Lower leg skin (tissue), 4 donors: ENCODE results near the gene ID2. TPM values are rescaled to one million over a fixed set of nuclear protein-coding genes. Genes with fewer than 3 reads are reported as not detected.

Experiments used
- DNase-seq, 2 donors: peaks; one replicate each; pipeline ENCODE4 v3.0.0-alpha.2; 2019; ENCODE audit warnings: low spot score in 2 of 2
- H3K4me3 ChIP-seq: fragments of 200-600 bp; sonication (generic); 2 replicates; pipeline ENCODE4 v1.5.1; 2017; ENCODE audit warnings: mild to moderate bottlenecking, low read depth; ENCODE audit not compliant: poor library complexity, severe bottlenecking
- CTCF ChIP-seq, 3 donors: fragments of 450-650 bp; IDR thresholded peaks; one replicate each; pipeline ENCODE4 v1.5.1; 2016; ENCODE audit warnings: antibody characterized with exemption in 3 of 3, mild to moderate bottlenecking in 3 of 3, moderate library complexity in 2 of 3
- POLR2A ChIP-seq, 2 donors: fragments of 450-650 bp; IDR thresholded peaks; one replicate each; pipeline ENCODE4 v1.6.1; 2016 to 2017; ENCODE audit warnings: antibody characterized with exemption in 2 of 2, mild to moderate bottlenecking in 1 of 2, moderate library complexity in 1 of 2
- WGBS, 2 donors: methylation state at CpG; one replicate each; pipeline ENCODE4 v1.1.5; 2018; 5-methylcytosine and 5-hydroxymethylcytosine counted together
- intact Hi-C: fragments of 100-400 bp; cut with DNase I; formaldehyde crosslinking; loops from one replicate; pipeline ENCODE4 v1.15.0; 2023; ENCODE audit warnings: low total_unique reads
- total RNA-seq, 4 donors: library from RNA; depleted of rRNA; stranded (reverse); fragments of >200 nt; gene quantifications; one replicate each; pipeline ENCODE4 v1.1.0, GENCODE V29; 2016

ID2 gene
- total RNA-seq, 4 donors from 2014 or later, result 120 to 271 (median 209) TPM

- whole genome bisulfite sequencing, 2 donors, result 92 to 96% methylated on average over 15 of the region's 15 CpGs
- DNase-seq, result no peak
- TF ChIP-seq POLR2A (IDR thresholded peaks at IDR 0.05) (no peak), CTCF (IDR thresholded peaks at IDR 0.05) (no peak)
- no peak overlapping the region for H3K4me3 ChIP-seq
- intact Hi-C loops, result no loop called here
Measured at GRCh38 chr2:8636041-8636491, 45.8 kb upstream of the ID2 start.

GRCh38 chr2:8636721-8637636 lies 44.9 kb upstream of the ID2 start:
- TF ChIP-seq POLR2A (IDR thresholded peaks at IDR 0.05) (no peak), CTCF (IDR thresholded peaks at IDR 0.05) (no peak)
- H3K4me3 ChIP-seq, result no peak overlapping the region
- WGBS, 2 donors, result 63% methylated on average over 16 of the region's 16 CpGs
- intact Hi-C loops, result no loop called here
- no peak for DNase-seq

- no peak for DNase-seq
- H3K4me3 ChIP-seq, result no peak overlapping the region
- WGBS, 2 donors, result 92 to 93% methylated on average over 12 of the region's 12 CpGs
- intact Hi-C loops, result no loop called here
- no peak for TF ChIP-seq CTCF (IDR thresholded peaks at IDR 0.05)
- no peak for TF ChIP-seq POLR2A (IDR thresholded peaks at IDR 0.05)
Measured at GRCh38 chr2:8638327-8638726, 43.5 kb upstream of the ID2 start.

GRCh38 chr2:8639122-8639635 lies 42.7 kb upstream of the ID2 start:
- intact Hi-C loops, result no loop called here

GRCh38 chr2:8640498-8640897 lies 41.4 kb upstream of the ID2 start:
- WGBS, 2 donors, result 97% methylated on average over 8 of the region's 8 CpGs
- intact Hi-C loops, result no loop called here
- TF ChIP-seq CTCF (IDR thresholded peaks at IDR 0.05) (no peak), POLR2A (IDR thresholded peaks at IDR 0.05) (no peak)
- DNase-seq, result no peak
- no peak overlapping the region for H3K4me3 ChIP-seq

More at GRCh38 chr2:8639122-8639635, 42.7 kb upstream of the ID2 start:
- WGBS, 2 donors, result 92 to 99% methylated on average over 5 of the region's 5 CpGs
- TF ChIP-seq CTCF (IDR thresholded peaks at IDR 0.05), result no peak
- no peak overlapping the region for H3K4me3 ChIP-seq
- no peak for DNase-seq
